Transverse colon (tissue), 4 donors: ENCODE measurements around the gene GLYR1. TPM values are rescaled to one million over a fixed set of nuclear protein-coding genes. Genes with fewer than 3 reads are reported as not detected.
"Not testable (repeated sequence)": the region's sequence is repeated elsewhere in the genome, so short reads cannot be mapped to it uniquely, and the experiment has no call there.

Source experiments
- DNase-seq: peaks from one replicate; pipeline ENCODE4 v3.0.0-alpha.2; 2019
- H3K27ac ChIP-seq, 4 donors: fragments of 200-600 bp; sonication (generic); 2 replicates each; pipeline ENCODE4 v1.5.1; 2016 to 2018; ENCODE audit warnings: inconsistent platforms in 4 of 4
- H3K27me3 ChIP-seq: fragments of 200-600 bp; sonication (generic); 2 replicates; pipeline ENCODE4 v1.5.1; 2017; ENCODE audit warnings: inconsistent platforms
- H3K36me3 ChIP-seq, 4 donors: fragments of 200-600 bp; sonication (generic); 2 replicates each; pipeline ENCODE4 v1.5.1; 2017 to 2019; ENCODE audit warnings: inconsistent platforms in 4 of 4
- H3K4me1 ChIP-seq, 4 donors: fragments of 200-600 bp; sonication (generic); 2 replicates each; pipeline ENCODE4 v1.5.1; 2017 to 2020; ENCODE audit warnings: inconsistent platforms in 4 of 4
- H3K4me3 ChIP-seq, 4 donors: fragments of 200-600 bp; sonication (generic); 1 replicate in 1 of 4; 2 replicates in 3 of 4; pipeline versions ENCODE4 v1.5.1 to v1.6.1; 2017 to 2019; ENCODE audit warnings: inconsistent platforms in 4 of 4
- H3K9me3 ChIP-seq, 2 donors: fragments of 200-600 bp; sonication (generic); 2 replicates each; pipeline ENCODE4 v1.5.1; 2017 to 2019; ENCODE audit warnings: inconsistent platforms in 2 of 2
- EP300 ChIP-seq: sonication (generic); formaldehyde crosslinking; IDR thresholded peaks from one replicate; pipeline ENCODE4 v1.6.1; 2017; ENCODE audit warnings: antibody characterized with exemption, low read depth
- POLR2A ChIP-seq: fragments of 450-650 bp; IDR thresholded peaks from one replicate; pipeline ENCODE4 v1.6.1; 2016; ENCODE audit warnings: antibody characterized with exemption, mild to moderate bottlenecking, moderate library complexity
- POLR2AphosphoS5 ChIP-seq, 3 donors: sonication (generic); formaldehyde crosslinking; IDR thresholded peaks; one replicate each; pipeline ENCODE4 v1.6.1; 2016; ENCODE audit warnings: antibody characterized with exemption in 3 of 3
- WGBS, 2 donors: methylation state at CpG; one replicate each; pipeline ENCODE4 v1.1.5; 2018; ENCODE audit warnings: low coverage in 1 of 2; 5-methylcytosine and 5-hydroxymethylcytosine counted together
- in situ Hi-C, 4 donors: fragments of 200-750 bp; cut with MboI; loops; one replicate each; pipeline versions ENCODE4 v1.15.0 to v1.15.1; 2017; ENCODE audit warnings: low sequenced_read_pairs in 3 of 4, low pct_ligation_motif_present in 1 of 4, low pct_unique_long_range_greater_than_20kb in 1 of 4
- intact Hi-C: fragments of 100-400 bp; cut with DNase I; formaldehyde crosslinking; loops from one replicate; pipeline ENCODE4 v1.15.1; 2023; ENCODE audit warnings: low total_unique reads
- total RNA-seq, 4 donors: library from RNA; depleted of rRNA; stranded (reverse); fragments of >200 nt; gene quantifications; one replicate each; pipeline ENCODE4 v1.1.0, GENCODE V29; 2016
- TF ChIP-seq, protein P1 (sequence below), 5 experiments: fragments of 200-600 bp in 3 of 5; fragments of 450-650 bp in 2 of 5; sonication (generic) in 3 of 5; IDR thresholded peaks; 1 replicate in 2 of 5; 2 replicates in 3 of 5; pipeline ENCODE4 v1.5.1; 2016 to 2017; ENCODE audit warnings: antibody characterized with exemption in 5 of 5, inconsistent platforms in 3 of 5, mild to moderate bottlenecking in 2 of 5, moderate library complexity in 1 of 5

GLYR1 gene
- 10 to 100 TPM; 50.2 to 88.4 (median 74.0) TPM for total RNA-seq

DNA sequence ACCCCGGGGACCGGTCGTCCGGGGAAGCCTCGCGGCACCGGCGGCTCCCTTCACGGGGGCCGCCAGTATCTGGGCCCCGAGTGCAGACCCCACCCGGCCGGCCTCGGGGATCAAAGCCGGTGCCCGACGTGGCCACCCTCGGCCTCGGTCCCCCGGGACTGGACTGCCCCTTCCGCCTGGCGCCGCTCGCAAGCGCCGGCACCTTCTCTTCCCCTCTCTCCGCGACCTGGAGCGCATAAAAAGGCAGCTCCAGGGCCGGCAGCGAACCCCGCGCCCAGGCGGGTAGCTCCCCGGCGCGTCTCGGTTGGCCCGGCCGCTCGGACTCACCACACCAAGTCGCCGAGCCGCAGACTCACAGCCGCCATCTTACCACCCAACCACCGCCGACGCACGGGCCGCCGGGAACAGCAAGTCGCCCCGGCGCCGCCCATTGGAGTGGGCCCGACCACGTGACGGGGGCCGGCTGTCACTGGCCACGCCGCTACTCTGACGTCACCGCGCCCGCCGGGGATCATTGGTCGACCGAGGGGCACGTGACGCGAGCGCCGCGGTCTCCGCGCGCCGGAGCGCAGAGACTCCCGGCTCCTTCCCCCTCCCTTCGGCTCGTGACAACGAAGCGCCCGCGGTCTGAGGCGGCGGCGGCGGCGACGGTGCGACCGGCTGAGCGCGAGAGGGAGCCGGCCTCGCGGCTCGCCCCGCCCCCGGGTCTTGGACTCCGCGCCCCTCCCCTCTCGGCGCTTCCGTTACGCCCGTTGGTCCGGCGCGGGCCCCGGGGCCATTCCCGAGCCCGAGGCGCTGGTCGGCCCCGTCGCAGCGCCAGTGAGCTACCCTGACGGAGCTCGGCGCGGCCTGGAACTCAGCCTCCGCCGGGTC is at the start of gene GLYR1, which contains the start of gene UBN1:
TSS of gene GLYR1 (minus strand) at position 388 of the 873 bp plus-strand sequence. CDS start at position 365, 23 bp downstream.
TSS of gene UBN1 (plus strand) at position 581 of the 873 bp plus-strand sequence. CDS start 5,437 bp downstream, outside the sequence.
- H3K9me3 ChIP-seq: no peaks in the 10 kb centered on the region
- H3K27me3 ChIP-seq: no peaks in the 10 kb centered on the region
- peaks cover 0 to 28% (median 12%) of the 10 kb centered on the region in 4 donors for H3K36me3 ChIP-seq
- TF ChIP-seq EP300: no peak
- peak; percentile 86 for TF ChIP-seq POLR2A
- TF ChIP-seq, protein P1, sequence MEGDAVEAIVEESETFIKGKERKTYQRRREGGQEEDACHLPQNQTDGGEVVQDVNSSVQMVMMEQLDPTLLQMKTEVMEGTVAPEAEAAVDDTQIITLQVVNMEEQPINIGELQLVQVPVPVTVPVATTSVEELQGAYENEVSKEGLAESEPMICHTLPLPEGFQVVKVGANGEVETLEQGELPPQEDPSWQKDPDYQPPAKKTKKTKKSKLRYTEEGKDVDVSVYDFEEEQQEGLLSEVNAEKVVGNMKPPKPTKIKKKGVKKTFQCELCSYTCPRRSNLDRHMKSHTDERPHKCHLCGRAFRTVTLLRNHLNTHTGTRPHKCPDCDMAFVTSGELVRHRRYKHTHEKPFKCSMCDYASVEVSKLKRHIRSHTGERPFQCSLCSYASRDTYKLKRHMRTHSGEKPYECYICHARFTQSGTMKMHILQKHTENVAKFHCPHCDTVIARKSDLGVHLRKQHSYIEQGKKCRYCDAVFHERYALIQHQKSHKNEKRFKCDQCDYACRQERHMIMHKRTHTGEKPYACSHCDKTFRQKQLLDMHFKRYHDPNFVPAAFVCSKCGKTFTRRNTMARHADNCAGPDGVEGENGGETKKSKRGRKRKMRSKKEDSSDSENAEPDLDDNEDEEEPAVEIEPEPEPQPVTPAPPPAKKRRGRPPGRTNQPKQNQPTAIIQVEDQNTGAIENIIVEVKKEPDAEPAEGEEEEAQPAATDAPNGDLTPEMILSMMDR (IDR thresholded peaks at IDR 0.05): no peak
- TF ChIP-seq POLR2AphosphoS5 (IDR thresholded peaks at IDR 0.05): peak; percentile 91 to 94 (median 92)
- WGBS, 2 donors: 2% methylated on average over 62 of the region's 126 CpGs; no CpG with 5 or more reads in 1 of the 2 donors
- H3K4me3 ChIP-seq: peak within 1 kb of the TSS; percentile 78 to 99 (median 90)
- intact Hi-C loops (loop anchor here (5.0 kb wide), 1 partner anchor 110 kb away; the partner anchor contains the start of gene SEC14L5), in situ Hi-C loops (loop anchor here in 2 of 4 donors (10.0 kb wide), 2 partner anchors 98 to 108 kb away; partner anchors contain the start of gene SEC14L5 (in 1 of the 2))
- peak; percentile 100 for DNase-seq
- peak within 1 kb of the TSS; percentile 99 to 100 (median 100) for H3K27ac ChIP-seq
- H3K4me1 ChIP-seq: peaks cover 26 to 57% (median 42%) of the 10 kb centered on the region in 4 donors

GRCh38 chr16:4896761-4897160 is 49.7 kb upstream of the GLYR1 start:
- intact Hi-C loops, H3K27ac ChIP-seq, H3K36me3 ChIP-seq, H3K9me3 ChIP-seq, in situ Hi-C loops, H3K4me1 ChIP-seq, H3K4me3 ChIP-seq, DNase-seq, H3K27me3 ChIP-seq: not testable (repeated sequence)
- WGBS, 2 donors: 92% methylated on average over 9 of the region's 9 CpGs; no CpG with 5 or more reads in 1 of the 2 donors

DNA sequence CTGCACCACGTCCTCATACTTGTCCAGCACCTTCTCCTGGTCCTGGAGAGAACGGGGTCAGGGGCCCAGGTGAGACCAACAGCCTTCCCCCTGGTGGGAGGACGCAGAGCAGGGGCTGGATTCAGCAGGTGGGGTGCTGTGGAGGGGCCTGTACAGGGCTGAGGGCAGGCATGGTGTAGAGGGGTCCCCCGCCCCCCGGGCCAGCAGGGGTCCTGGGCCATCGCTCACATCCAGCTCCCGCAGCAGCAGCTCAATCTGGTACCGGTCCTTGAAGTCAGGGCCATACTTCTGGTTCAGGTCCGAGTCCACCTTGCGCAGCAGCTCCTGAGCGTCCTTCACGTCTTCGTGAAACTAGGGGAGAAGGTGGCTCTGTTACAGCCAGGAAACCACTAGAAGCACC is 48.3 kb upstream of the GLYR1 start:
- Histone ChIP-seq H3K9me3 (no peaks in the 10 kb centered on the region), H3K36me3 (peaks cover 0 to 4% (median 0%) of the 10 kb centered on the region in 4 donors), H3K4me1 (peaks cover 0 to 9% (median 0%) of the 10 kb centered on the region in 4 donors), H3K27me3 (no peaks in the 10 kb centered on the region), H3K27ac (no peak overlapping the region), H3K4me3 (no peak overlapping the region)
- in situ Hi-C loops (no loop called here), intact Hi-C loops (no loop called here)
- WGBS, 2 donors: 92% methylated on average over 13 of the region's 13 CpGs; no CpG with 5 or more reads in 1 of the 2 donors
- no peak for TF ChIP-seq POLR2AphosphoS5 (IDR thresholded peaks at IDR 0.05)
- DNase-seq: no peak

GRCh38 chr16:4894276-4895150 is 47.4 kb upstream of the GLYR1 start:
- TF ChIP-seq POLR2AphosphoS5 (IDR thresholded peaks at IDR 0.05) (no peak), POLR2A (no peak), EP300 (no peak)
- TF ChIP-seq, protein P1 (IDR thresholded peaks at IDR 0.05): no peak
- H3K9me3 ChIP-seq: no peaks in the 10 kb centered on the region
- peaks cover 0 to 9% (median 0%) of the 10 kb centered on the region in 4 donors for H3K4me1 ChIP-seq
- WGBS, 2 donors: 89% methylated on average over 22 of the region's 22 CpGs; no CpG with 5 or more reads in 1 of the 2 donors
- no peaks in the 10 kb centered on the region for H3K27me3 ChIP-seq
- no peak overlapping the region for H3K4me3 ChIP-seq
- H3K36me3 ChIP-seq: peaks cover 0 to 4% (median 0%) of the 10 kb centered on the region in 4 donors
- H3K27ac ChIP-seq: no peak overlapping the region
- no peak for DNase-seq
- in situ Hi-C loops: no loop called here
- intact Hi-C loops: no loop called here
